Natural killer cell (primary cell): ENCODE measurements around the gene CASP10. TPM values are rescaled to one million over a fixed set of nuclear protein-coding genes. Genes with fewer than 3 reads are reported as not detected.

ENCODE experiments used
- ATAC-seq, 3 donors: fragments of 150-1000 bp in 2 of 3; fragments of 200-7000 bp in 1 of 3; cut with Tn5 transposase; 1 replicate in 1 of 3; 2 replicates in 2 of 3; pipeline ENCODE4 v1.10.0; 2021; ENCODE audit warnings: mild to moderate bottlenecking in 2 of 3, moderate library complexity in 2 of 3
- DNase-seq, 2 donors: peaks; one replicate each; pipeline versions ENCODE4 v3.0.0 to v3.0.0-alpha.2; 2013 to 2021; ENCODE audit warnings: mixed read lengths in 1 of 2
- H3K27ac ChIP-seq: one replicate; pipeline ENCODE4 v1.5.1; 2013; ENCODE audit warnings: mild to moderate bottlenecking, low read length
- H3K27me3 ChIP-seq: one replicate; pipeline ENCODE4 v1.6.1; 2013; ENCODE audit warnings: low read length; ENCODE audit not compliant: control insufficient read depth, insufficient read depth
- H3K36me3 ChIP-seq: one replicate; pipeline ENCODE4 v1.6.1; 2013; ENCODE audit warnings: low read length; ENCODE audit not compliant: control insufficient read depth, insufficient read depth
- H3K4me1 ChIP-seq: one replicate; pipeline ENCODE4 v1.6.1; 2013; ENCODE audit warnings: low read length; ENCODE audit not compliant: control insufficient read depth, insufficient read depth
- H3K4me3 ChIP-seq: one replicate; pipeline ENCODE4 v1.5.1; 2013; ENCODE audit warnings: low read length
- H3K9me3 ChIP-seq: one replicate; pipeline ENCODE4 v1.6.1; 2013; ENCODE audit warnings: low read length; ENCODE audit not compliant: control insufficient read depth, insufficient read depth
- H3K27ac Mint-ChIP-seq, 2 donors: one replicate each; pipeline ENCODE4 v1.8.0; 2022; ENCODE audit warnings: mild to moderate bottlenecking in 2 of 2, mixed read lengths in 2 of 2, moderate library complexity in 1 of 2
- H3K27me3 Mint-ChIP-seq, 2 donors: one replicate each; pipeline ENCODE4 v1.8.0; 2022; ENCODE audit warnings: low read depth in 2 of 2, mixed read lengths in 2 of 2
- H3K36me3 Mint-ChIP-seq: one replicate; pipeline ENCODE4 v1.8.0; 2022; ENCODE audit warnings: mixed read lengths
- H3K4me1 Mint-ChIP-seq, 2 donors: one replicate each; pipeline ENCODE4 v1.8.0; 2022; ENCODE audit warnings: mixed read lengths in 2 of 2
- H3K4me3 Mint-ChIP-seq: one replicate; pipeline ENCODE4 v1.8.0; 2022; ENCODE audit warnings: mild to moderate bottlenecking, moderate library complexity, mixed read lengths
- H3K9me3 Mint-ChIP-seq, 2 donors: one replicate each; pipeline ENCODE4 v1.8.0; 2022; ENCODE audit warnings: mixed read lengths in 2 of 2
- WGBS: methylation state at CpG from one replicate; pipeline ENCODE4 v1.1.7; 2013; ENCODE audit warnings: missing lambda C conversion rate; ENCODE audit not compliant: insufficient coverage; 5-methylcytosine and 5-hydroxymethylcytosine counted together
- intact Hi-C: fragments of 100-400 bp; cut with micrococcal nuclease; formaldehyde crosslinking; loops from one replicate; pipeline ENCODE4 v1.14.2; 2022
- total RNA-seq, 4 donors: library from RNA; stranded (reverse); fragments of 120-200 nt in 1 of 4; gene quantifications; one replicate each; pipeline versions ENCODE4 v1.2.3 to v1.2.4, GENCODE V29; 2013 to 2022
- TF ChIP-seq, protein P1 (sequence below): fragments of 200-600 bp; IDR thresholded peaks from one replicate; pipeline ENCODE4 v1.8.0; 2022; ENCODE audit warnings: antibody characterized with exemption

Gene CASP10
- total RNA-seq, 3 donors from 2014 or later (not counting 1 experiment from before 2014, with no cell fraction given): 67.4 to 101 (median 75.3) TPM

DNA sequence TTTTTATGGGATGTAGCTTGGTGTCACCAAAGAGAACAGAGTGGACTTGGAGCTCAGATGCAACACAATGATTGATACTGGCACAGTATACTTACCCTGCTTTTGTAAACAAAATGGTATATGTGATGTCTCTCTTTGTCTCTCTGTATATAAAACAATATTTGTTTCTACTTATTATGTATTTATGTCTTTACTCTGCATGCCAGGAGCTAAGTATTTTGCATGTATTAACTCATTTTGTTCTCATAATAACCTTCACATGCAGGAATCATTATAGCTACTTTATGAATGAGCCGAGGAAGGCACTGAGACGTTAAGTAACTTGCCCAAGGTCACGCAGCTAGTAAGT is 49.5 kb downstream of the CASP10 start:
- no peak for ATAC-seq
- Mint-ChIP-seq H3K36me3 (no peaks in the 10 kb centered on the region), H3K4me1 (peaks cover 67% of the 10 kb centered on the region in 2 donors), H3K27me3 (no peaks in the 10 kb centered on the region), H3K4me3 (peak overlapping the region; percentile 93), H3K27ac (peak overlapping the region; percentile 97), H3K9me3 (no peaks in the 10 kb centered on the region)
- Histone ChIP-seq H3K36me3 (peaks cover 3% of the 10 kb centered on the region), H3K4me3 (no peak overlapping the region), H3K9me3 (no peaks in the 10 kb centered on the region), H3K27ac (peak overlapping the region; percentile 90), H3K27me3 (no peaks in the 10 kb centered on the region), H3K4me1 (peaks cover 39% of the 10 kb centered on the region)
- TF ChIP-seq, protein P1, sequence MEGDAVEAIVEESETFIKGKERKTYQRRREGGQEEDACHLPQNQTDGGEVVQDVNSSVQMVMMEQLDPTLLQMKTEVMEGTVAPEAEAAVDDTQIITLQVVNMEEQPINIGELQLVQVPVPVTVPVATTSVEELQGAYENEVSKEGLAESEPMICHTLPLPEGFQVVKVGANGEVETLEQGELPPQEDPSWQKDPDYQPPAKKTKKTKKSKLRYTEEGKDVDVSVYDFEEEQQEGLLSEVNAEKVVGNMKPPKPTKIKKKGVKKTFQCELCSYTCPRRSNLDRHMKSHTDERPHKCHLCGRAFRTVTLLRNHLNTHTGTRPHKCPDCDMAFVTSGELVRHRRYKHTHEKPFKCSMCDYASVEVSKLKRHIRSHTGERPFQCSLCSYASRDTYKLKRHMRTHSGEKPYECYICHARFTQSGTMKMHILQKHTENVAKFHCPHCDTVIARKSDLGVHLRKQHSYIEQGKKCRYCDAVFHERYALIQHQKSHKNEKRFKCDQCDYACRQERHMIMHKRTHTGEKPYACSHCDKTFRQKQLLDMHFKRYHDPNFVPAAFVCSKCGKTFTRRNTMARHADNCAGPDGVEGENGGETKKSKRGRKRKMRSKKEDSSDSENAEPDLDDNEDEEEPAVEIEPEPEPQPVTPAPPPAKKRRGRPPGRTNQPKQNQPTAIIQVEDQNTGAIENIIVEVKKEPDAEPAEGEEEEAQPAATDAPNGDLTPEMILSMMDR: peak; percentile 35
- DNase-seq: no peak
- WGBS: 46% methylated on average over 3 of the region's 3 CpGs
- intact Hi-C loops: loop anchor here (1.0 to 10.0 kb wide), 5 partner anchors 20 to 331 kb away; partner anchors contain the start of genes CASP10, STRADB and TRAK2

DNA sequence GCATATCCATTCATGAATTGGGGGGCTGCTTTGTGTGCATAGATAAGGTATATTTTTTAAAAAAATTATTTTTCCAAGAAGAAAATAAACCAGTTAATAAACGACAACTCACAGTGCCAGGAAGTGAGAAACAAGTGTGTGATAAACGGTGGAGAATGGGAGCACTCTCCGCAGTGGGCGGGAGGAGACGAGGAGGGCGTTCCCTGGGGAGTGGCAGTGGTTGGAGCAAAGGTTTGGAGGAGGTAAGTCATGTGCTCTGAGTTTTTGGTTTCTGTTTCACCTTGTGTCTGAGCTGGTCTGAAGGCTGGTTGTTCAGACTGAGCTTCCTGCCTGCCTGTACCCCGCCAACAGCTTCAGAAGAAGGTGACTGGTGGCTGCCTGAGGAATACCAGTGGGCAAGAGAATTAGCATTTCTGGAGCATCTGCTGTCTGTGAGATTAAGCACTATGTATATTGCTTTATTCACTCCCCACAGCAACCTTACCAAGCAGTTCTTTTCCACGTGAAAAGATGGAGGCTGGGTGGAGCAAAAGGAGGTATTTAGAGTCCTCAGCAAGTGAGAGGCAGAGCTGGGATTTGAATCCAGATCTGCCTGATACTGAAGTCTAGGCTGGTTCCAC is 50.4 kb downstream of the CASP10 start:
- Histone ChIP-seq H3K4me1 (peaks cover 47% of the 10 kb centered on the region), H3K36me3 (peaks cover 10% of the 10 kb centered on the region), H3K27ac (peak overlapping the region; percentile 90), H3K9me3 (no peaks in the 10 kb centered on the region), H3K27me3 (no peaks in the 10 kb centered on the region), H3K4me3 (peak overlapping the region; percentile 63)
- TF ChIP-seq, protein P1: no peak
- no peaks in the 10 kb centered on the region for H3K9me3 Mint-ChIP-seq
- no peaks in the 10 kb centered on the region for H3K36me3 Mint-ChIP-seq
- peak; percentile 73 to 94 for DNase-seq
- no peaks in the 10 kb centered on the region for H3K27me3 Mint-ChIP-seq
- peak; percentile 85 to 93 (median 92) for ATAC-seq
- peak overlapping the region; percentile 97 for H3K27ac Mint-ChIP-seq
- WGBS: 0% methylated on average over 8 of the region's 8 CpGs
- H3K4me3 Mint-ChIP-seq: peak overlapping the region; percentile 93
- intact Hi-C loops: loop anchor here (1.0 to 10.0 kb wide), 5 partner anchors 21 to 520 kb away; partner anchors contain the start of genes CASP8, STRADB and TRAK2
- peaks cover 71% of the 10 kb centered on the region in 2 donors for H3K4me1 Mint-ChIP-seq

DNA sequence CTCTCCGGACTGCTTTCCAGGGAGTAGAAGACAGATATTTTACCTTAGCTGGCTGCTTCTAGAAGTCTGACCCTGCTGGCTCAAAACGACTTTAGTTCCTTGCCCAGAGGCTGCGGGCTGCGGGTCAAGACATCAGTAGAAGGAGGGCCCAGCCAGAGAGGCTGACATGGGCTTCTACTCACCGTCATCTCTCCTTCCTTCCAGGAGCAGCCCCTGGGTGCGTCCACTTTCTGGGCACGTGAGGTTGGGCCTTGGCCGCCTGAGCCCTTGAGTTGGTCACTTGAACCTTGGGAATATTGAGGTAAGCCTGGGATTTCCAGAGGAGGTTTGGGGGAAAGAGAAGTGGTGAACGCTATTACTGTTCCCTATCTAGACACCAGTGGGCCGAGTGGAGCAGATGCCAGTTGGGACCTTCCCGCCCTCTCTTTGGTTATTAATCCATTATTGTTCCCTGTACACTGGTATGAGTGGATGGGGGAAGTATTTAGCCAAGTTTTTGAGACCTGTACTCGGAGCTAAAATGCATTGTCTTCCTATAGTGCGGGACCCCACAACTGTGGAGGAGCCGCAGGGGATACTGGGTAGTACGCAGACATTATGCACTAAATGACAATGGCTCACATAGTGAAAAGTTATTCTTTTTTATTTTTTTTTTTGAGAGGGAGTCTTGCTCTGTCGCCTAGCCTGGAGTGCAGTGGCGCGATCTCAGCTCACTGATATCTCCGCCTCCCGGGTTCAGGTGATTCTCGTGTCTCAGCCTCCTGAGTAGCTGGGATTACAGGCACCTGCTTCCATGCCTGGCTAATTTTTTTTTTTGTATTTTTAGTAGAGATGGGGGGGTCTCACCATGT is 51.1 kb downstream of the CASP10 start:
- peaks cover 45% of the 10 kb centered on the region for H3K4me1 ChIP-seq

More for the DNA sequence above, 51.1 kb downstream of the CASP10 start:
- ATAC-seq (peak; percentile 0 to 4 (median 3)), DNase-seq (peak in 1 of 2 donors; percentile 39)
- 9% methylated on average over 19 of the region's 21 CpGs for WGBS
- intact Hi-C loops: loop anchor here (1.0 to 10.0 kb wide), 5 partner anchors 21 to 521 kb away; partner anchors contain the start of genes CASP8, STRADB and TRAK2
- H3K36me3 ChIP-seq: peaks cover 10% of the 10 kb centered on the region
- Mint-ChIP-seq H3K4me1 (peaks cover 64% of the 10 kb centered on the region in 2 donors), H3K36me3 (no peaks in the 10 kb centered on the region), H3K9me3 (no peaks in the 10 kb centered on the region), H3K4me3 (peak overlapping the region; percentile 93), H3K27ac (peak overlapping the region; percentile 97), H3K27me3 (no peaks in the 10 kb centered on the region)
- H3K27me3 ChIP-seq: no peaks in the 10 kb centered on the region
- peak overlapping the region; percentile 63 for H3K4me3 ChIP-seq
- no peaks in the 10 kb centered on the region for H3K9me3 ChIP-seq
- H3K27ac ChIP-seq: peak overlapping the region; percentile 90
- TF ChIP-seq, protein P1: no peak
